T-helper 1 cell treated with Interleukin-12 subunit alpha and Interleukin-12 subunit beta and Interleukin-4 antibody, amounts not matched to agents 30 ng/mL and 1 ng/mL, for 36 hours (primary cell): ENCODE measurements around the gene TNFAIP3. TPM values are rescaled to one million over a fixed set of nuclear protein-coding genes. Genes with fewer than 3 reads are reported as not detected.
"Not testable (repeated sequence)": the region's sequence is repeated elsewhere in the genome, so short reads cannot be mapped to it uniquely, and the experiment has no call there.

Source experiments
- intact Hi-C: fragments of 100-400 bp; cut with micrococcal nuclease; formaldehyde crosslinking; loops from one replicate; pipeline ENCODE4 v1.15.1; 2024
- total RNA-seq: library from RNA; stranded (reverse); gene quantifications from 2 replicates; pipeline ENCODE4 v1.2.3, GENCODE V29; 2022

Gene TNFAIP3
- total RNA-seq, 1 donor from 2014 or later, result 184 TPM

DNA sequence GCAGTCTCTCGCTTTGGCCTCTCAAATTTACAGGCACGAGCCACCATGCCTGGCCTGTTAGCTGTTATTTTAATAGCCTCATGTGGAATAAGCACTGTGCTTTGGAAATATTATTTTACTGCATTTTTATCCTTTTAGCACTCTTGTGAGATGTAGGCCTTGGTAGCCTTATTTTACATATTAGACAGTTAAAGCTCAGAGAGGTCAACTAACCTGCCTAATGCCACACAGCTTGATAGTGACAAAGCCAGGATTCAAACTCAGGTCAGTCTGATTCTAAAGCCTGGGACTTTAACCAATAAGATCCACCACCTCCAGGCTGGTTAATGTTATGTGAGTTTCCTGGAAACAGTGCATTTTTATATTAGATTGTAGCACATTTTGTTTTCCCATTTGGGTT is 9.5 kb downstream of the TNFAIP3 start:
- intact Hi-C loops, result loop anchor here (10.0 kb wide), 1 partner anchor 528 kb away; the partner anchor contains the start of gene HEBP2

DNA sequence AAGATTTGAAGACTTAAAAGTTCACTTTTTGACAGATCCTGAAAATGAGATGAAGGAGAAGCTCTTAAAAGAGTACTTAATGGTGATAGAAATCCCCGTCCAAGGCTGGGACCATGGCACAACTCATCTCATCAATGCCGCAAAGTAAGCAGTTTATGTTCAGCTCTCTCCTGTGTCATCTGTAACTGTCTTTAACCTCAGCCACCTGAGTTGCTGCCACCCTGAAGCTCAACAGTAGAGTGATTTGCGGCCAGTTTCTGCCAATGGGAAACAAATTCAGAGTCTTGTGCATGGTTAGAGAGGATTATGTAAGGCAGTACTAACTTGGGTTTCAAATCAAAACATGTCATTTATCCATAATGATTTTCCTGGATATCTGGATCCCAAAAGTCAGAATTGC is 10.1 kb downstream of the TNFAIP3 start:
- intact Hi-C loops, result loop anchor here (10.0 kb wide), 1 partner anchor 528 kb away; the partner anchor contains the start of gene HEBP2

DNA sequence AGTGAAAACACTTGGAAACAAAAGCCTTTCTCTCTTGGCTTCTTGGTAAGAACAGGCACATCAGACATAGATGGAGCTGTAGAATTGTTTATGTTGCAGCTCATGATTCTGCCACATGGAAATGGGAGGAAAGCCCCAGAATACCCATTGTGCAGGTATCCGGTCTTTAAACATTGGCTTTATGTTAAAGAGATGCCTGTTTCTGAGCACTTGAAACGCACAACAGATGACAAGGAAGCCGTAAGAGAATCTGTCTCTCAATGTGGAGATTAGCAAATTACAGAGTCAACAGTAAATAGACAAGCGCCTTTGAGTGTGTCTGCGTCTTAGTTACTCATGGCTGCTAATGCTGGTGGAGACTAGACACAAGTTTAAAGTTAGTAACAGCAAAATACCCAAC is 10.5 kb downstream of the TNFAIP3 start:
- intact Hi-C loops, result loop anchor here (10.0 kb wide), 1 partner anchor 527 kb away; the partner anchor contains the start of gene HEBP2

DNA sequence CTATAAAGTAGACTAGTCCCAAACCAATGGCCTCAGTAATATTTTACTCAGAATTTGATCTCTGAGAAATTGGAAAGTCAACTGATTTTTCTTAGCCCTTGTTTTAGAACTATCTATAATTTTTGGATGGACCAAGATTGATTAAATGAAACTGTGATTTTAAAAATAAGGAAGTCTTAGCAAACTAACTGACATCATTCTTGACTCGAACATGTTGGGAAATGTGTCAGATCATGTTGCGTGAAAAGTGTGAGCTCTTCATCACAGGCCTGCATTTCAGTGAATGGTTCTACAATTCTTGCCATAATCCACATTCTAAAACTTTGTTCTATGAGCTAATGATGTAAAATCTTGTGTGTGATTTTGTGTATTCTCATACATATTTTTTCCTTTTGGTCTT is 11.0 kb downstream of the TNFAIP3 start:
- intact Hi-C loops, result loop anchor here (10.0 kb wide), 1 partner anchor 527 kb away; the partner anchor contains the start of gene HEBP2

DNA sequence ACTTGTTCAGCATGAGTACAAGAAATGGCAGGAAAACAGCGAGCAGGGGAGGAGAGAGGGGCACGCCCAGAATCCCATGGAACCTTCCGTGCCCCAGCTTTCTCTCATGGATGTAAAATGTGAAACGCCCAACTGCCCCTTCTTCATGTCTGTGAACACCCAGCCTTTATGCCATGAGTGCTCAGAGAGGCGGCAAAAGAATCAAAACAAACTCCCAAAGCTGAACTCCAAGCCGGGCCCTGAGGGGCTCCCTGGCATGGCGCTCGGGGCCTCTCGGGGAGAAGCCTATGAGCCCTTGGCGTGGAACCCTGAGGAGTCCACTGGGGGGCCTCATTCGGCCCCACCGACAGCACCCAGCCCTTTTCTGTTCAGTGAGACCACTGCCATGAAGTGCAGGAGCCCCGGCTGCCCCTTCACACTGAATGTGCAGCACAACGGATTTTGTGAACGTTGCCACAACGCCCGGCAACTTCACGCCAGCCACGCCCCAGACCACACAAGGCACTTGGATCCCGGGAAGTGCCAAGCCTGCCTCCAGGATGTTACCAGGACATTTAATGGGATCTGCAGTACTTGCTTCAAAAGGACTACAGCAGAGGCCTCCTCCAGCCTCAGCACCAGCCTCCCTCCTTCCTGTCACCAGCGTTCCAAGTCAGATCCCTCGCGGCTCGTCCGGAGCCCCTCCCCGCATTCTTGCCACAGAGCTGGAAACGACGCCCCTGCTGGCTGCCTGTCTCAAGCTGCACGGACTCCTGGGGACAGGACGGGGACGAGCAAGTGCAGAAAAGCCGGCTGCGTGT is 11.6 kb downstream of the TNFAIP3 start:
- intact Hi-C loops, result loop anchor here (1.0 to 10.0 kb wide), 2 partner anchors 8 to 526 kb away; partner anchors contain the start of gene HEBP2

DNA sequence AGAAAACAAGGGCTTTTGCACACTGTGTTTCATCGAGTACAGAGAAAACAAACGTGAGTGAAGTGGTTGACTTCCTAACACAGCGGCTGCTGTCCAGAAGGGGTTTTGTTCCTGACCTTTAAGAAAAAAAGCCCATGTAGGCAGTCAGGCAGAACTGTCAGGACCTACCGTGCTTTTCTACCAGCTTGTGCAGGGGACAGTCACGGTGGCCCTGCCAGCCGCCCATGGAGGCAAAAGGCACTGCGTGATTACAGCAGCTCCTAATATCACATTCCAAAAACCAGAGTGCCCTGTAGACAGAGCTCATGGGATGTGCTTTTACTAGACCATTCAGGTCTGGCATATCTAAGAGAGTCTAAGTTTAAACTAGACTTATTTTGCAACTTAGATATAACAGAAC is 12.2 kb downstream of the TNFAIP3 start:
- intact Hi-C loops, result loop anchor here (1.0 to 10.0 kb wide), 2 partner anchors 9 to 526 kb away; partner anchors contain the start of gene HEBP2

DNA sequence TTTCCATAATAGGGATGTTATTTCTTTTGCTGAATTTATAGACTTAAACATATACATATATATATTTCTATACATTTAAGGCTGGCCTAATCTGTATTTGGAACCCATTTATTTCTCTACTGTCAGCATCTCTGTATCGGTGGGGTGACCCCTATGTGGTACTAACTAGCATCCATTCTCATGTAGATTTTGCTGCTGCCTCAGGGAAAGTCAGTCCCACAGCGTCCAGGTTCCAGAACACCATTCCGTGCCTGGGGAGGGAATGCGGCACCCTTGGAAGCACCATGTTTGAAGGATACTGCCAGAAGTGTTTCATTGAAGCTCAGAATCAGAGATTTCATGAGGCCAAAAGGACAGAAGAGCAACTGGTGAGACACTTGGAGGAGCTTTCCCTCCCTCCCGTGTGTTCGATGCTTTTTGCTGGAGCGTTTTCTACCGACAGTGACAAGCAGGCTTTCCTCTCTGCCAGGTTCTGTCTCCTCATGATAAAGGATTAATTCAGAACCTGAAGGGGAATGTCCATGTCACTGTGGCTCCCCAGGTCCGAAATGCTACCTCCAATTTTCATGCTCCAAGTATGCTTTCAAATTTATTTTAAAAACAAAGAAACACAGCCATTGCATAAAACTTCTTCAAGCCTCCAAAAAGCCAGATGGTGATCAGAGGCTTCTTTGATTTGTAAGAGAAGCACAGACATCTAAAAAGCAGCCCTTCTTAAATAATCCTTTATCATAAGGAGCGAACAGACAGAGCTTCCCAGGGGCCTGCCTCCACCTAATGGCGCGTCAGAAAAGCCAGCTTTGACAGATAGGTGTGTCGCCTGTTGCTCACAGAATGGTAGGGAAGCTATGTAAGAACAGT is 13.1 kb downstream of the TNFAIP3 start:
- intact Hi-C loops, result loop anchor here (1.0 to 10.0 kb wide), 2 partner anchors 10 to 525 kb away; partner anchors contain the start of gene HEBP2

DNA sequence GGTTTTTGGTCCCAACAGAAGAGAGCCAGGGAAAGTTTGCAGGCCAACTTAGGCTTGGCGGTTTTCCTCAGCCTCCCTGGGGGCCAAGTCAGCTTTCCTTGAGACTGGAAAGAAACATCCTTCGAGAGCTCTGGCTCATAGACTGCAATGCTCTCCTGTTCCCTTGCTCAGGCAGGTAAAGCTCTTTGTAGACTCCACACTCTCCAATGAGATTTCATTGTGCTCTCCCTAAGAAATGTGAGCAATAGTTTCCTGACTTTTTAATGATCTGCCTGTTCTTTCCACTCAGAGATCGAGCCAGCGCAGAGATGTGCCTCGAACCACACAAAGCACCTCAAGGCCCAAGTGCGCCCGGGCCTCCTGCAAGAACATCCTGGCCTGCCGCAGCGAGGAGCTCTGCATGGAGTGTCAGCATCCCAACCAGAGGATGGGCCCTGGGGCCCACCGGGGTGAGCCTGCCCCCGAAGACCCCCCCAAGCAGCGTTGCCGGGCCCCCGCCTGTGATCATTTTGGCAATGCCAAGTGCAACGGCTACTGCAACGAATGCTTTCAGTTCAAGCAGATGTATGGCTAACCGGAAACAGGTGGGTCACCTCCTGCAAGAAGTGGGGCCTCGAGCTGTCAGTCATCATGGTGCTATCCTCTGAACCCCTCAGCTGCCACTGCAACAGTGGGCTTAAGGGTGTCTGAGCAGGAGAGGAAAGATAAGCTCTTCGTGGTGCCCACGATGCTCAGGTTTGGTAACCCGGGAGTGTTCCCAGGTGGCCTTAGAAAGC is 13.9 kb downstream of the TNFAIP3 start:
- intact Hi-C loops, result no loop called here

DNA sequence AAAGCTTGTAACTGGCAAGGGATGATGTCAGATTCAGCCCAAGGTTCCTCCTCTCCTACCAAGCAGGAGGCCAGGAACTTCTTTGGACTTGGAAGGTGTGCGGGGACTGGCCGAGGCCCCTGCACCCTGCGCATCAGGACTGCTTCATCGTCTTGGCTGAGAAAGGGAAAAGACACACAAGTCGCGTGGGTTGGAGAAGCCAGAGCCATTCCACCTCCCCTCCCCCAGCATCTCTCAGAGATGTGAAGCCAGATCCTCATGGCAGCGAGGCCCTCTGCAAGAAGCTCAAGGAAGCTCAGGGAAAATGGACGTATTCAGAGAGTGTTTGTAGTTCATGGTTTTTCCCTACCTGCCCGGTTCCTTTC is 14.4 kb downstream of the TNFAIP3 start:
- intact Hi-C loops, result no loop called here

DNA sequence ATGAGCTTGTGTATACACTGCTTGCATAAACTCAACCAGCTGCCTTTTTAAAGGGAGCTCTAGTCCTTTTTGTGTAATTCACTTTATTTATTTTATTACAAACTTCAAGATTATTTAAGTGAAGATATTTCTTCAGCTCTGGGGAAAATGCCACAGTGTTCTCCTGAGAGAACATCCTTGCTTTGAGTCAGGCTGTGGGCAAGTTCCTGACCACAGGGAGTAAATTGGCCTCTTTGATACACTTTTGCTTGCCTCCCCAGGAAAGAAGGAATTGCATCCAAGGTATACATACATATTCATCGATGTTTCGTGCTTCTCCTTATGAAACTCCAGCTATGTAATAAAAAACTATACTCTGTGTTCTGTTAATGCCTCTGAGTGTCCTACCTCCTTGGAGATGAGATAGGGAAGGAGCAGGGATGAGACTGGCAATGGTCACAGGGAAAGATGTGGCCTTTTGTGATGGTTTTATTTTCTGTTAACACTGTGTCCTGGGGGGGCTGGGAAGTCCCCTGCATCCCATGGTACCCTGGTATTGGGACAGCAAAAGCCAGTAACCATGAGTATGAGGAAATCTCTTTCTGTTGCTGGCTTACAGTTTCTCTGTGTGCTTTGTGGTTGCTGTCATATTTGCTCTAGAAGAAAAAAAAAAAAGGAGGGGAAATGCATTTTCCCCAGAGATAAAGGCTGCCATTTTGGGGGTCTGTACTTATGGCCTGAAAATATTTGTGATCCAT is 15.3 kb downstream of the TNFAIP3 start:
- intact Hi-C loops, result loop anchor here (1.0 to 2.0 kb wide), 5 partner anchors 9 to 174 kb away; no protein-coding TSS in a partner anchor

DNA sequence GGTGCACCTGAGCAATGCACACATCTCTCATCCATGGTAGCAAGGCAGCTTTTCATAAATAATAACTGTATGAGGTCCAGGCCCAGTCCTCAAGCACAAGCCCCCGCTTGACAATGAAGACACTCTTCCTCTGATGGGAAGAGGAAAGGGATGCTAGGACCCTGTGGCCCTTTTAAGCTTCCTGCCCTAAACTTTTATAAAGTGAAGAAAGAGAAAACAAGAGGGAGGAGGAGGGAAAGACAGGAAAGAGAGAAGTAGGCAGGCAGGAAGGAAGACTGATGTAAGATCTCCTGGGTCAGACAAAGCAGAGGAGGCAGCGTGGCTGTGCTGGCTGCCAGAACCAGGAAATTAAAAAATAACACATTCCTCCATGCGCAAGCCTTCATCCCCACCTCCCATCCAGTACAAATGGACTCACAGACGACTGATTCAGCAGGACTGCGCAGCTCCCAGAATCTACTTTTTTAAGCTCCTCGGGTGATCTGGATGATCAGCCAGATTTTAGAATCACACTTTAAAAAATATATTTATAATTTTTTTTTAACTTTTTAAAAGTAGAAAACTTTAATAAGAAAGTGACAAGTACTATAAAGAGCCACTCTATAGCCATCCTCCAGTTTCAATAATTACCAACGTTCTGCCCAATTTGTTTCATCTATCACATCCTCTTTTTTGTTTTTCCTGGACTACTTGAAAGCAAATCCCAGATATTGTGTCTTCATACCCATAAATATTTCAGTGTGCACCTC is 16.5 kb downstream of the TNFAIP3 start:
- intact Hi-C loops, result loop anchor here (1.0 to 2.0 kb wide), 2 partner anchors 22 to 43 kb away; no protein-coding TSS in a partner anchor

DNA sequence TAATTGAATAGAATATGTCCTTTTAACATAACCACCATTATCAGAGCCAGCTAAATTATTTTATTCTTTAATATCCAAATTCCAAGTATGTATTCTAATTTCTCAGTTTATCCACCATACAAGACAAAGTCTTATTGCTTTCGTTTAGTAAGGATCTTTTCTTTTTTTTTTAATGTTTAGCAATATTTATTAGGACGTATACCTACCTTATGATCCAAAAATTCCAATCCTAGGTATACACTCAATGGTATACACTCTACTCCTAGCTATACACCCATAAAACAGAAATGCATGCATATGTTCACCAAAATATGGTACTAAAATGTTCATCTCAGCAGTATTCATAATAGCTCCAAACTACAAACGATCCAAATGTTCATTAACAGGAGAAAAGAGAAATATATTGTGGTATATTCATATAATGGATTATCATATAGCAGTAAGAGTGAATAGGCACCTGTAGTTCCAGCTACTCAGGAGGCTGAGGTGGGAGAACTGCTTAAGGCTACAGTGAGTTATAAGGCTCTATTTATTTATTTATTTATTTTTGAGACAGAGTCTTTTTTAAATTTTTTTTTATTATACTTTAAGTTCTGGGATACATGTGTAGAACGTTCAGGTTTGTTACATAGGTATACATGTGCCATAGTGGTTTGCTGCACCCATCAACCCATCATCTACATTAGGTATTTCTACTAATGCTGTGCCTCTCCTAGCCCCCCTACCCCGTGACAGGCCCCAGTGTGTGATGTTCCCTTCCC is 17.3 kb downstream of the TNFAIP3 start:
- intact Hi-C loops, result no loop called here

DNA sequence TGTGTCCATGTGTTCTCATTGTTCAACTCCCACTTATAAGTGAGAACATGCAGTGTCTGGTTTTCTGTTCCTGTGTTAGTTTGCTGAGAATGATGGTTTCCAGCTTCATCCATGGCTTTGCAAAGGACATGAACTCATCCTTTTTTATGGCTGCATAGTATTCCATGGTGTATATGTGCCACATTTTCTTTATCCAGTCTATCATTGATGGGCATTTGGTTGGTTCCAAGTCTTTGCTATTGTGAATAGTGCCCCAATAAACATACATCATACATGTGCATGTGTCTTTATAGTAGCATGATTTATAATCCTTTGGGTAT is 17.8 kb downstream of the TNFAIP3 start:
- intact Hi-C loops, result not testable (repeated sequence)

DNA sequence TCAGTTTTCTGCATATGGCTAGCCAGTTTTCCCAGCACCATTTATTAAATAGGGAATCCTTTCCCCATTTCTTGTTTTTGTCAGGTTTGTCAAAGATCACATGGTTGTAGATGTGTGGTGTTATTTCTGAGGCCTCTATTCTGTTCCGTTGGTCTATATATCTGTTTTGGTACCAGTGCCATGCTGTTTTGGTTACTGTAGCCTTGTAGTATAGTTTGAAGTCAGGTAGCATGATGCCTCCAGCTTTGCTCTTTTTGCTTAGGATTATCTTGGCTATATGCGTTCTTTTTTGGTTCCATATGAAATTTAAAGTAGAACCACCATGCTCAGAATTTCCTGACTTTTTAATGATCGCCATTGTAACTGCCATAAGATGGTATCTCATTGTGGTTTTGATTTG is 19.2 kb downstream of the TNFAIP3 start:
- intact Hi-C loops, result not testable (repeated sequence)

DNA sequence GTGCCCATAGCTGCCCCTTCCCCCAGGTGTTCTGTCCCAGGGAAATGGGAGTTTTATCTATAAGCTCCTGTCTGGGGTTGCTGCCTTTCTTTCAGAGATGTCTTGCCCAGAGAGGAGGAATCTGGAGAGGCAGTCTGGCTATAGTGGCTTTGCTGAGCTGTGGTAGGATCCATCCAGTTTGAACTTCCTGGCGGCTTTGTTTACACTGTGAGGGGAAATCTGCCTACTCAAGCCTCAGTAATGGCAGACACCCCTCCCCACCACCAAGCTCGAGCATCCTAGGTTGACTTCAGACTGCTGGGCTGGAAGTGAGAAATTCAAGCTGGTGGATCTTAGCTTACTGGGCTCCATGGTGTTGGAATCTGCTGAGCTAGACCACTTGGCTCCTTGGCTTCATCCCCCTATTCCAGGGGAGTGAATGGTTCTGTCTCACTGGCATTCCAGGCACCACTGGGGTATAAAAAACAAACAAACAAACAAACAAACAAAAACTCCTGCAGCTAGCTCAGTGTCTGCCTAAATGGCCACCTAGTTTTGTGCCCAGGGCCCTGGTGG is 24.0 kb downstream of the TNFAIP3 start:
- intact Hi-C loops, result no loop called here

DNA sequence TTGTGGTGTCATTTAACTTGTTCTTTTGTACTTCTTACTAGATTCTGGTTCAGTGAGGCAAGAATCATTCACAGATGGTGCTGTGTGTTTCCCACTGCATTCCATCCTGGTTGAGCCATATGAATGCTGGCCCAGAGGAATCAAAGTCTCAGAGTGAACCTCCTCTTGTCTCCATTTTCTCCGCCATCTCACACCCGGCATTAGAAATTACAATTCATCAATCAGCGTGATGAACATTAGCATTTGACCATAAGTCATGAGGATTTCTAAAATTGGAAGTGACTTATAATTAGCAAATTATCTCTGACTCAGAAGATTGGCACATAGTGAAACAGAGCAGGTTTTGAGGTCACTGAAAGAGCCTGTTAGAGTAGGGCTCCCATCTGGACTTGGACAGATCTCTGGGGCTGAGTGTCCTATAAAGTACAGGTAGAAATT is 25.2 kb downstream of the TNFAIP3 start:
- intact Hi-C loops, result no loop called here

DNA sequence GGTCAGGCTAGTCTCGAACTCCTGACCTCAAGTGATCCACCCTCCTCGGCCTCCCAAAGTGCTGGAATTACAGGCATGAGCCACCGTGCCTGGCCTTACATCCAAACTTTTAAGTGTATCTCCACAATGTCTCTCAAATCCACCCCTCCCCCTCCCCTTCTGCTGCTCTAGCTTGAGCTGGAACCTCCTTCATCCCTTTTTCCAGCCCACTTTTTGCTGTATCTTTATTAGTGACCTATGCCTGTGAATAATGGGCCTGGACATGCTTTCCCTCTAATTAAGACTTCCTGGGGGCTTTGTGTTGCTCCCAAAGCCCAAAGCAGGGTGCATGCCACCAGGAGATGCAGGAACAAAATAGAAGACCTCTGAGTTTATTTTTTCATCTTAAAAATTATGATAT is 26.1 kb downstream of the TNFAIP3 start:
- intact Hi-C loops, result no loop called here

DNA sequence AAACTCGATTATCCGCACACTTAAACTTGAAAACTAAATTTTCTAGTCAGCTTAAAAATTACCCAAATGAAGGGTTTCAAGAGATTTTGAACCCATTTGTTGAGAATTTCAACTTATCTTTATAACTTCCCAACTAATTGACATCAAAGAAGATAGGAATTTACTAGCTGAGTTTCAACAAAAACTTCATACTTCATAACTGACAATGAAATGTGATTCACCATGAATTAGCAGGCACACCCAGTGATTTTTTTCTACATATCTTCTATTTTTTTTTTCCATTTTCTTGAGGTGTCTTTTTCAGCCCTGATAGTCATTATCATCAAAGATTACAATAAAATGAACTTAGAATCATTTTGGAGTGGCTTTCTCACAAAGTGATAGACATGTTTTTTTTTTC is 26.7 kb downstream of the TNFAIP3 start:
- intact Hi-C loops, result no loop called here

DNA sequence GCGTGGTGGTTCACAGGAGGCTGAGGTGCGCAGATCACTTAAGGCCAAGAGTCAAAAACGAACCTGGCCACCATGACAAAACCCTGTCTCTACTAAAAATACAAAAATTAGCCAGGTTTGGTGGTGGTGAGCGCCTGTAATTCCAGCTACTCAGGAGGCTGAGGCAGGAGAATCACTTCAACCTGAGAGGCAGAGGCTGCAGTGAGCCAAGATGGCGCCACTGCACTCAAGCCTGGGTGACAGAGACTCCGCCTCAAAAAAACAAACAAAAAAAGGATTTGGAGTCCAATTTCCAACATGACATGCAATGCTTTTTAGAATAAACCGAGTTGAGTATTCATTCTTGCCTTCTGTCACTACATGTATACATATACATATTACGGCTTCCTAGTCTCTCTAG is 27.3 kb downstream of the TNFAIP3 start:
- intact Hi-C loops, result not testable (repeated sequence)
